HG03135 (cell line): ENCODE results near the gene STX16.

Source experiments
- ATAC-seq: cut with Tn5 transposase; IDR thresholded peaks from one replicate; pipeline ENCODE4 v1.9.1; 2021; ENCODE audit warnings: mild to moderate bottlenecking, moderate library complexity; ENCODE audit not compliant: unreplicated experiment

Gene STX16

DNA sequence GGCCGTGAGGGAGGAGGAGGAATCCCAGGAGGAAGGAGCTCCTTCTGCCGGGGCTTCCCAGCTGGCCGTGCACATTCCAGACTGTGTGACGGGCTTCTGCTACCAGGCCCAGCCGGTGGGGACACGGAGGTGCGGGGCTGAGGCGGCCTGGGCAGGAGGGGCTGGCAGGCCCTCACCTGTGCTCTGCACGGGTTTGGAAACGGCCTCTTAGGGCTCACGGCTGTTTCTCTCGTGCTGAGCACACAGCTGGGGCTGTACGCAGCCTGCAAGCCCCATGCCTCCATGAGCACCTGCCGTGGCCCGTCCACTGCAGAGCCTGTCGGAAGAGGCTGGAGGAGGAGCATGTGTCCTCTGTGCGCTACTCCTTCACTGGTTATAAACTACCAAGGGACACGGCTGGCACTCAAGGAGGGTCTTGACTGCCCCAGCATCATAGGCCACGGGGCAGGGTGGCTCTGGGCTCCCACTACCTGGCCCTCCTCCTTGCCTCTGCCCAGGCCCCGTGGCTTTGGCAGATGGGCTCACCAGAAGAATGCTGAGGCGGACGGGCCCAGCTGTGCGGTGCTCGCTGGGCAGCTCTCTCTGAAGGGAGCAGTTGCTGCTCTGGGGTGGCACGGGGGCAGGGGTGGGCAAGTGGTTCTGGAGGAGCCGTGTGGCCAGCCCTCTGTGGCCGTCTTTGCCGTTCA lies 57.3 kb downstream of the STX16 start:
- no peak for ATAC-seq

GRCh38 chr20:58709013-58709702 lies 58.1 kb downstream of the STX16 start:
- ATAC-seq = no peak

GRCh38 chr20:58709703-58710039 lies 58.6 kb downstream of the STX16 start:
- ATAC-seq = no peak

GRCh38 chr20:58710481-58711265 lies 59.6 kb downstream of the STX16 start:
- no peak for ATAC-seq

- ATAC-seq = no peak
These were observed 60.4 kb downstream of the STX16 start for GRCh38 chr20:58711266-58712051.

DNA sequence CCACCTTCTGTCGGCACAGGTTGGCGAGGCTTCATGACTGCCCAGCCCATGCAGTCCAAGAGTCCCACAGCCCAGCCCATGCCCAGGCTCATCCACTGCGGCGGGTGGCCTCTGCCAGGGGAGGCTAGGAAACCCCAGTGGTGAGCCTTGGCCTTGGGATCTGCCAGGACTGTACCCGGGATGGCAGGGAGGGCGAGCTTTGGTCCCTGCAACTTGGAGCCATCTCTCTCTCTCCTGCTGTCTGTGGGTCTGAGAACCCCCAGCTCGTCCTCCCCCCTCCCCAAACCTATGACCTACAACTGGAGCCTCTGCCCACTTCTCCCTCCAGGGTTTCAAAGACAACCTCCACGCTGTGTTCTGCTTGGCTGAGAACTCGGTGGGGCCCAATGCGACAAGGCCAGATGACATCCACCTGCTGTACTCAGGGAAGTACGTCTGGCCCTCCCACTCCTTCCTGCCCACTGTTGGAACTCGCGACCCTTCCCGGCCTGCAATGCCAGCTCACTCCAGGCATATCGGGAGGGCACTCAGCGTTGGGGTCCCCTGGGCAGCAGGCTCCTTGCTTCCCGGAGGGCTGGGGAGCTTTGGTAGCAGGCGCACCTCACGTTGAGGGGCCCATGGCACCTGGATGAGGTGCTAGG lies 61.2 kb downstream of the STX16 start:
- ATAC-seq = no peak

DNA sequence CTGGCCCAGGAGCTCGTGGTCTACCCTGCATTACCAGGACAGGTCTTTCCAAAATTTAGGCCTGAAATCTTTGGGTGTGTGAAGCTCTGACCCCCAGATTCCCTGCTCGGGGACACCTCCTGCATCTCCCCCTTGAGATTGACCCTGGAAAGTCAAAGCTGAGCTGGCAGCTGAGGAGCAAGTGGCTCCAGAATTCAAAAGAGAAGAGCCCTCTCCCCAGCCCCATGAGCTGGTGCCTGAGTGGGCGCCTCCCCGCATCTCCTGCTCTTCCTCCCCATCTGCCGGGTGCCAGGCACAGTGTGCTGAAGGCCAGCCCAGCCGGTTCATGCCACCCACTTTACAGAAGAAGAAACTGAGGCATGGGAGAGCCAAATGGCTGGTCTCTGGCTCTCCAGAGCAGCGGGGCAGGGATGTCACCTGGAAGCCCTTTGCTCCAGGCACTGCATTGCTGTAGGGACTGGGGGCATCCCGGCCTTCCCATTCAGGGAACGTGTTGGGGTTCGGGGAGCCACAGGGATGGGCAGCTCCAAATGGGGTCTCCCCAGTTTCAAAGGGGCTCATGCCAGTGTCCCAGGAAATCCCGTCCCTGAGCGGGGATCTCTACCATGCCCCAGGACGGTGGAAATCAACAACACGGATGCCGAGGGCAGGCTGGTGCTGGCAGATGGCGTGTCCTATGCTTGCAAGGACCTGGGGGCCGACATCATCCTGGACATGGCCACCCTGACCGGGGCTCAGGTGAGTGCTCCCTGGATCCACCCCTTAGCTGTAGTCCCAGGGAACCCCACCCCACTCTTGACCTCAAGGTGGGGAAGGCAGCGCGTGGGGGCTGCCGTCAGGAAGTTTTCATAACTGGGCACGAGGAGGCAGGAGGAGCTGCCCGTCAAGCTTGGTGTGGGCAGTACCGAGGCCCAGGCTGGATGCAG lies 62.0 kb downstream of the STX16 start:
- ATAC-seq = no peak

- ATAC-seq = no peak
These were observed 62.8 kb downstream of the STX16 start for GRCh38 chr20:58713801-58714339.

DNA sequence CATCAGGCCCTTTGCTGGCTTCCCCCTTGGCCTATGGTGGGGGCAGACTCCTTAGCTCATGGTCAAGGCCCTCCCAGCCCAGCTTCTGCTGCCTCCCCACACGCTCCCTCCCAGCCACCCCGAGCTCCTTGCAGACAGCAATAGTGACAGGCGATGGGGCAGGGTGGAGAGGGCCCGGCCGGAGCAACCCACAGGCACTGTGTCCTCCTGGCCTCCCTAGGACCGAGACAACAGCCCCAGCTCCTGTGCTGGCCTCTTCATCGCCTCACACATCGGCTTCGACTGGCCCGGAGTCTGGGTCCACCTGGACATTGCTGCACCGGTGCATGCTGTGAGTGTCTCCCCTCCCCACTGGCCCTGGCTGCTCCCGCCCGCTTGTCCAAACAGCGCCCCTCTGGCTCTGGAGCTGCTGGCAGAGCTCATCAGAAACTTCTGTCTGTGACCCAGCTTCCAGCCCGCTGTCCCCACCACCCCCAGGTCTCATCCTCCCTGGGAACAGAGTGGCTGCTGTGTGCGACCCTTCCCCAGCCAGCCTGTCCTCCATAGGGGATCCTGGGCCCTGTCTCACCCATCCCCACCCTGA lies 63.3 kb downstream of the STX16 start:
- no peak for ATAC-seq

- ATAC-seq = no peak
These were observed 63.9 kb downstream of the STX16 start for GRCh38 chr20:58714923-58715351.

- ATAC-seq = no peak
These were observed 64.3 kb downstream of the STX16 start for GRCh38 chr20:58715391-58715800.

GRCh38 chr20:58715801-58716475 lies 64.9 kb downstream of the STX16 start:
- no peak for ATAC-seq

GRCh38 chr20:58716476-58717277 lies 65.6 kb downstream of the STX16 start:
- ATAC-seq = no peak

GRCh38 chr20:58717278-58718091 lies 66.4 kb downstream of the STX16 start:
- ATAC-seq = no peak

GRCh38 chr20:58718121-58718563 lies 67.1 kb downstream of the STX16 start:
- no peak for ATAC-seq

GRCh38 chr20:58718729-58719128 lies 67.6 kb downstream of the STX16 start:
- ATAC-seq = no peak

- ATAC-seq = no peak
These were observed 68.2 kb downstream of the STX16 start for GRCh38 chr20:58719258-58719657.
